SU-DHL-6 (cell line): ENCODE results near the gene STEAP3.

ENCODE experiments used
- H2AFZ ChIP-seq: fragments of 200-600 bp; sonication (generic); 2 replicates; pipeline ENCODE4 v1.6.1; 2014; ENCODE audit warnings: low read depth, mild to moderate bottlenecking, moderate library complexity, mixed read lengths, antibody characterized with exemption, low read length; ENCODE audit not compliant: severe bottlenecking
- H3F3A ChIP-seq: fragments of 200-600 bp; shearing (Covaris generic); 2 replicates; pipeline ENCODE4 v1.6.0; 2016; ENCODE audit warnings: antibody characterized with exemption, mild to moderate bottlenecking; ENCODE audit not compliant: insufficient read depth
- H3K27ac ChIP-seq: fragments of 200-600 bp; sonication (generic); 2 replicates; pipeline ENCODE4 v1.5.1; 2016; ENCODE audit warnings: low read depth, mild to moderate bottlenecking, low read length, moderate library complexity, mixed read lengths
- H3K27me3 ChIP-seq: fragments of 200-600 bp; sonication (generic), shearing (Covaris generic); 2 replicates; pipeline ENCODE4 v1.6.0; 2014; ENCODE audit warnings: mild to moderate bottlenecking, low read length
- H3K36me3 ChIP-seq: fragments of 200-600 bp; sonication (generic); 2 replicates; pipeline ENCODE4 v1.6.1; 2014; ENCODE audit warnings: mild to moderate bottlenecking, low read length, mixed read lengths
- H3K4me2 ChIP-seq: fragments of 300-600, 200-600 bp; shearing (Covaris generic), sonication (generic); 2 replicates; pipeline ENCODE4 v1.6.0; 2014; ENCODE audit warnings: low read length, low read depth, mild to moderate bottlenecking; ENCODE audit not compliant: poor library complexity, severe bottlenecking
- H3K4me3 ChIP-seq: fragments of 200-600 bp; sonication (generic); 2 replicates; pipeline ENCODE4 v1.5.1; 2014; ENCODE audit warnings: antibody characterized with exemption, low read length, mild to moderate bottlenecking, mixed read lengths; ENCODE audit not compliant: insufficient read depth, poor library complexity, severe bottlenecking
- H3K79me2 ChIP-seq: fragments of 200-600 bp; sonication (generic); 2 replicates; pipeline ENCODE4 v1.6.1; 2014; ENCODE audit warnings: mild to moderate bottlenecking, low read length, moderate library complexity; ENCODE audit not compliant: insufficient read depth
- H3K9ac ChIP-seq: fragments of 200-600 bp; sonication (generic); 2 replicates; pipeline ENCODE4 v1.7.0; 2014; ENCODE audit warnings: mild to moderate bottlenecking, low read length
- H3K9me2 ChIP-seq: fragments of 200-600 bp; sonication (generic); replicated peaks from 2 replicates; pipeline ENCODE4 v1.6.1; 2014; ENCODE audit warnings: low read length; ENCODE audit not compliant: insufficient read depth
- H3K9me3 ChIP-seq: fragments of 200-600 bp; sonication (generic); 2 replicates; pipeline ENCODE4 v1.6.1; 2014; ENCODE audit warnings: low read length, mixed read lengths; ENCODE audit not compliant: insufficient read depth
- H4K20me1 ChIP-seq: fragments of 200-600 bp; sonication (generic); 2 replicates; pipeline ENCODE4 v1.6.1; 2014; ENCODE audit warnings: low read depth, mild to moderate bottlenecking, antibody characterized with exemption, low read length, moderate library complexity, mixed read lengths
- EZH2phosphoT487 ChIP-seq: fragments of 200-600 bp; sonication (generic), shearing (Covaris generic); conservative IDR thresholded peaks from 2 replicates; pipeline ENCODE4 v1.6.1; 2018; ENCODE audit warnings: mild to moderate bottlenecking, antibody characterized with exemption, low read length, moderate library complexity, mixed read lengths
- TF ChIP-seq, protein P1 (sequence below): fragments of 200-600 bp; sonication (generic); IDR thresholded peaks from one replicate; pipeline ENCODE4 v1.5.1; 2017; ENCODE audit warnings: antibody characterized with exemption, mild to moderate bottlenecking, low read length, moderate library complexity; ENCODE audit not compliant: insufficient read depth, poor library complexity, severe bottlenecking

The STEAP3 gene

DNA sequence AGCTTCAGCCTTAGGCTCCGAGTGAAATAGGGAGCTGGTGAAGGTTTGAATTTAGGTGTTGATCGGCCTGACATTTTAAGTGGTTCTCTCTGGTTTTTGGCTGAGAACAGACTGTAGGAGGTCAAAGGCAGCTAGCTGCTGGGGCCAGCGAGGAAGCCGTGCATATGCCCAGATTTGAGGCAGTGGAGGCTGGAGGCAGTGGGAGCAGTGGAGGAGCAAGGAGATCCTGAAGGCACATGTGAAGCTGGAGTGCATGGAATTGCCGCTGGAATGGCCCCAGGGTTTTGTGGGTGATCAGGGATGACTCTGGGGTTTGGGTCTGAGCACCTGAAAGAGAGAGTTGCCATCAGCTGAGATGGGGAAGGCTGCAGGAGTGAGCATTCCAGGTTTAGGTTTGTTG lies 25.1 kb downstream of the STEAP3 start:
- Histone ChIP-seq H3K4me2 (no peak overlapping the region), H3K79me2 (no peaks in the 10 kb centered on the region), H3K27ac (no peak overlapping the region), H3K9ac (no peak overlapping the region), H2AFZ (no peak overlapping the region), H3K9me3 (no peaks in the 10 kb centered on the region), H3K9me2 (no peaks in the 10 kb centered on the region), H4K20me1 (no peaks in the 10 kb centered on the region), H3K36me3 (no peaks in the 10 kb centered on the region), H3K27me3 (no peaks in the 10 kb centered on the region), H3F3A (no peaks in the 10 kb centered on the region), H3K4me3 (no peak overlapping the region)
- no peak for TF ChIP-seq EZH2phosphoT487
- TF ChIP-seq, protein P1, sequence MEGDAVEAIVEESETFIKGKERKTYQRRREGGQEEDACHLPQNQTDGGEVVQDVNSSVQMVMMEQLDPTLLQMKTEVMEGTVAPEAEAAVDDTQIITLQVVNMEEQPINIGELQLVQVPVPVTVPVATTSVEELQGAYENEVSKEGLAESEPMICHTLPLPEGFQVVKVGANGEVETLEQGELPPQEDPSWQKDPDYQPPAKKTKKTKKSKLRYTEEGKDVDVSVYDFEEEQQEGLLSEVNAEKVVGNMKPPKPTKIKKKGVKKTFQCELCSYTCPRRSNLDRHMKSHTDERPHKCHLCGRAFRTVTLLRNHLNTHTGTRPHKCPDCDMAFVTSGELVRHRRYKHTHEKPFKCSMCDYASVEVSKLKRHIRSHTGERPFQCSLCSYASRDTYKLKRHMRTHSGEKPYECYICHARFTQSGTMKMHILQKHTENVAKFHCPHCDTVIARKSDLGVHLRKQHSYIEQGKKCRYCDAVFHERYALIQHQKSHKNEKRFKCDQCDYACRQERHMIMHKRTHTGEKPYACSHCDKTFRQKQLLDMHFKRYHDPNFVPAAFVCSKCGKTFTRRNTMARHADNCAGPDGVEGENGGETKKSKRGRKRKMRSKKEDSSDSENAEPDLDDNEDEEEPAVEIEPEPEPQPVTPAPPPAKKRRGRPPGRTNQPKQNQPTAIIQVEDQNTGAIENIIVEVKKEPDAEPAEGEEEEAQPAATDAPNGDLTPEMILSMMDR, result no peak

DNA sequence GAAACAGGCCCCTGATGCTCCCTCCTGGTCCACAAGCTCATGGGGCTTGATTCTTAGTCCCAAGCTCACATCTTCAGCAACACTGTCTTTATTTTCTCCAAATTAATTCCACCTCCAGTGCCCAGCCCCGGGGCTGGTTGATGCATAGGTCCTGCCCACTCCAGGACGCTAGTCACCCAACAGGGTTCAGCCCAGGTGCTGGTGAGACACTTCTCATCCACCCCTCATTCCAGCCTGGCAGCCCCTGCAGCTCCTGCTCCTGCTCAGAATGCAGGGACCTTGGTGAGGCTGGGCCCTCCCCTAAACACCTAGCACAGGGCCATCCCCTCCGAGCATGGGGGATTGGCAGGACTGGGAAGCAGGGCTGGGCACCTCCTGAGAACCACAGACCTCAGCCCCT lies 25.7 kb downstream of the STEAP3 start:
- no peaks in the 10 kb centered on the region for H3K27me3 ChIP-seq

DNA sequence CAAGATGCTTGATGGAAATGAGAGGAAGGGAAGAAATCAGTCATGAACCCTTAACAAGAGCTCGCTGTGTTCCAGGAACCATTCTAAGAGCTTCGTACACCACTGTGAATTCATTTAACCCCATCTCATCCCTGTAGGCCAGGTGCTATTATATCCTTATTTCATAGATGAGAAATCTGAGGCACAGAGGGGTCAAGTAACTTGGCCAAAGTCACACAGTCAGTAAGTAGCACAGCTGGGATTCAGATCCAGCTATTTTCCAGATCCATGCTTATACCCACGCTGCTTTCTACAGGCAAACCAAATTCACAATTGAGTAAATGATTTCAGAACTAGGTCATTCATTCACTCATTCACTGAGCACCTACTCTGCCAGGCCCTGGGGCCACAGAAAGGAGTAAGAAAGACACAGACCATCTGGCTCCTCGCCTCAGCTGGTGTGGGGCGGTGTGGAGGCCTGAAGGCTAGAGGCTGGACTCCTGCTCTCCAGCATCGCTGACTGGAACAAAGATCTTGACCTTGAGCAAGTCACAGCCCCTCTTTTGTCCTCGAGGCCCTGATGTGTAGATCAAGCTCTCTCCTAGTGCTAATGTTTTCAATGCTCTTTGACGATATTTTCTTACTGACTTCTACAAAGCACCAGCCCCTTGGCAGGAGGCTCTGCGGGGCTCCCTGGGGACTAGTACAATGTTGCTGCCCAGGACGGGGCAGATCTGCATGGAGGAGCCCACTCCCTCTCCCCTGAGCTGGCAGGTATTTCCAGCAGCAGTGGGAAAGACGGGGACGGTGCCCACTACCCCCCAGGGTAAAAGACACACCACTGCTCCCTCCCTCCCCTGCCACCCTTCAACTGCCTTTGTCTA lies 26.5 kb downstream of the STEAP3 start:
- Histone ChIP-seq H3F3A (no peaks in the 10 kb centered on the region), H3K9ac (no peak overlapping the region), H4K20me1 (no peaks in the 10 kb centered on the region), H3K9me2 (no peaks in the 10 kb centered on the region), H3K79me2 (no peaks in the 10 kb centered on the region), H3K36me3 (no peaks in the 10 kb centered on the region), H3K4me2 (no peak overlapping the region), H3K27ac (no peak overlapping the region), H3K27me3 (no peaks in the 10 kb centered on the region), H3K9me3 (no peaks in the 10 kb centered on the region), H2AFZ (no peak overlapping the region), H3K4me3 (no peak overlapping the region)
- TF ChIP-seq, protein P1, result no peak
- no peak for TF ChIP-seq EZH2phosphoT487

More for the DNA sequence above, 25.7 kb downstream of the STEAP3 start:
- no peak for TF ChIP-seq EZH2phosphoT487
- TF ChIP-seq, protein P1, result no peak
- H3K9me2 ChIP-seq, result no peaks in the 10 kb centered on the region
- H3K4me2 ChIP-seq, result no peak overlapping the region
- no peaks in the 10 kb centered on the region for H3K36me3 ChIP-seq
- no peaks in the 10 kb centered on the region for H4K20me1 ChIP-seq
- no peaks in the 10 kb centered on the region for H3F3A ChIP-seq
- no peak overlapping the region for H3K4me3 ChIP-seq
- H3K9ac ChIP-seq, result no peak overlapping the region
- H2AFZ ChIP-seq, result no peak overlapping the region
- H3K9me3 ChIP-seq, result no peaks in the 10 kb centered on the region
- no peak overlapping the region for H3K27ac ChIP-seq
- H3K79me2 ChIP-seq, result no peaks in the 10 kb centered on the region
